GM12872 (cell line): ENCODE data around the gene ERGIC2.

Experiments
- CTCF ChIP-seq: IDR thresholded peaks from 3 replicates; pipeline ENCODE4 v1.5.1; 2011; ENCODE audit warnings: low read depth, mild to moderate bottlenecking, low read length, moderate library complexity; ENCODE audit not compliant: insufficient read depth

Gene ERGIC2

GRCh38 chr12:29354954-29355353 lies 26.0 kb downstream of the ERGIC2 start:
- no peak for TF ChIP-seq CTCF

- no peak for TF ChIP-seq CTCF
These were observed 30.9 kb downstream of the ERGIC2 start for GRCh38 chr12:29350080-29350479.

GRCh38 chr12:29346769-29347421 lies 34.1 kb downstream of the ERGIC2 start:
- no peak for TF ChIP-seq CTCF

GRCh38 chr12:29343022-29343799 lies 37.8 kb downstream of the ERGIC2 start:
- TF ChIP-seq CTCF: no peak

- no peak for TF ChIP-seq CTCF
These were observed 43.6 kb downstream of the ERGIC2 start for GRCh38 chr12:29337325-29337724.

GRCh38 chr12:29334937-29335336 lies 46.0 kb downstream of the ERGIC2 start:
- no peak for TF ChIP-seq CTCF

GRCh38 chr12:29333178-29333577 lies 47.8 kb downstream of the ERGIC2 start:
- TF ChIP-seq CTCF: no peak
